ENCODE data around the gene LILRA5.

GRCh38 chr19:54333586-54334298 lies 20.8 kb upstream of the LILRA5 start:
- no peak for TF ChIP-seq POLR2AphosphoS5 (IDR thresholded peaks at IDR 0.05)
- TF ChIP-seq, protein P1, sequence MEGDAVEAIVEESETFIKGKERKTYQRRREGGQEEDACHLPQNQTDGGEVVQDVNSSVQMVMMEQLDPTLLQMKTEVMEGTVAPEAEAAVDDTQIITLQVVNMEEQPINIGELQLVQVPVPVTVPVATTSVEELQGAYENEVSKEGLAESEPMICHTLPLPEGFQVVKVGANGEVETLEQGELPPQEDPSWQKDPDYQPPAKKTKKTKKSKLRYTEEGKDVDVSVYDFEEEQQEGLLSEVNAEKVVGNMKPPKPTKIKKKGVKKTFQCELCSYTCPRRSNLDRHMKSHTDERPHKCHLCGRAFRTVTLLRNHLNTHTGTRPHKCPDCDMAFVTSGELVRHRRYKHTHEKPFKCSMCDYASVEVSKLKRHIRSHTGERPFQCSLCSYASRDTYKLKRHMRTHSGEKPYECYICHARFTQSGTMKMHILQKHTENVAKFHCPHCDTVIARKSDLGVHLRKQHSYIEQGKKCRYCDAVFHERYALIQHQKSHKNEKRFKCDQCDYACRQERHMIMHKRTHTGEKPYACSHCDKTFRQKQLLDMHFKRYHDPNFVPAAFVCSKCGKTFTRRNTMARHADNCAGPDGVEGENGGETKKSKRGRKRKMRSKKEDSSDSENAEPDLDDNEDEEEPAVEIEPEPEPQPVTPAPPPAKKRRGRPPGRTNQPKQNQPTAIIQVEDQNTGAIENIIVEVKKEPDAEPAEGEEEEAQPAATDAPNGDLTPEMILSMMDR (IDR thresholded peaks at IDR 0.05): no peak
